Muscle layer of colon (tissue), 2 donors: ENCODE measurements around the gene SPSB3.
A peak's percentile ranks its signal among the peaks of the same experiment; 100 is the strongest.

Experiments used
- H3K27ac ChIP-seq: one replicate; pipeline ENCODE4 v1.7.0; 2013; ENCODE audit warnings: low read depth, mild to moderate bottlenecking, low read length, moderate library complexity
- H3K27me3 ChIP-seq, 2 donors: one replicate each; pipeline ENCODE4 v1.7.0; 2013; ENCODE audit warnings: low read length in 2 of 2, mild to moderate bottlenecking in 2 of 2; ENCODE audit not compliant: insufficient read depth in 2 of 2, control insufficient read depth in 1 of 2
- H3K36me3 ChIP-seq: one replicate; pipeline ENCODE4 v1.7.0; 2013; ENCODE audit warnings: mild to moderate bottlenecking, low read length; ENCODE audit not compliant: insufficient read depth
- H3K4me1 ChIP-seq: one replicate; pipeline ENCODE4 v1.7.0; 2013; ENCODE audit warnings: mild to moderate bottlenecking, low read length; ENCODE audit not compliant: insufficient read depth
- H3K4me3 ChIP-seq, 2 donors: one replicate each; pipeline ENCODE4 v1.7.0; 2013; ENCODE audit warnings: low read length in 2 of 2, low read depth in 1 of 2, mild to moderate bottlenecking in 1 of 2, moderate library complexity in 1 of 2
- H3K9ac ChIP-seq: one replicate; pipeline ENCODE4 v1.7.0; 2013; ENCODE audit warnings: low read length
- H3K9me3 ChIP-seq: one replicate; pipeline ENCODE4 v1.7.0; 2013; ENCODE audit warnings: mild to moderate bottlenecking, low read length
- donor health status: abdominal sarcoma.
- donor health status: Adenocarcinoma of cecum.

The SPSB3 gene

GRCh38 chr16:1771188-1771863, 11.0 kb downstream of the SPSB3 start, which contains the start of gene NME3:
NME3 (minus strand) TSS chr16:1771543; CDS start chr16:1771534, 9 bp downstream.
- peak within 1 kb of the TSS; percentile 83 to 92 for H3K4me3 ChIP-seq
- H3K27me3 ChIP-seq = no peaks in the 10 kb centered on the region
- H3K27ac ChIP-seq = peak within 1 kb of the TSS; percentile 82
- H3K4me1 ChIP-seq = peaks cover 29% of the 10 kb centered on the region
- no peaks in the 10 kb centered on the region for H3K9me3 ChIP-seq
- H3K9ac ChIP-seq = peak within 1 kb of the TSS; percentile 33
- H3K36me3 ChIP-seq = peaks cover 26% of the 10 kb centered on the region

DNA sequence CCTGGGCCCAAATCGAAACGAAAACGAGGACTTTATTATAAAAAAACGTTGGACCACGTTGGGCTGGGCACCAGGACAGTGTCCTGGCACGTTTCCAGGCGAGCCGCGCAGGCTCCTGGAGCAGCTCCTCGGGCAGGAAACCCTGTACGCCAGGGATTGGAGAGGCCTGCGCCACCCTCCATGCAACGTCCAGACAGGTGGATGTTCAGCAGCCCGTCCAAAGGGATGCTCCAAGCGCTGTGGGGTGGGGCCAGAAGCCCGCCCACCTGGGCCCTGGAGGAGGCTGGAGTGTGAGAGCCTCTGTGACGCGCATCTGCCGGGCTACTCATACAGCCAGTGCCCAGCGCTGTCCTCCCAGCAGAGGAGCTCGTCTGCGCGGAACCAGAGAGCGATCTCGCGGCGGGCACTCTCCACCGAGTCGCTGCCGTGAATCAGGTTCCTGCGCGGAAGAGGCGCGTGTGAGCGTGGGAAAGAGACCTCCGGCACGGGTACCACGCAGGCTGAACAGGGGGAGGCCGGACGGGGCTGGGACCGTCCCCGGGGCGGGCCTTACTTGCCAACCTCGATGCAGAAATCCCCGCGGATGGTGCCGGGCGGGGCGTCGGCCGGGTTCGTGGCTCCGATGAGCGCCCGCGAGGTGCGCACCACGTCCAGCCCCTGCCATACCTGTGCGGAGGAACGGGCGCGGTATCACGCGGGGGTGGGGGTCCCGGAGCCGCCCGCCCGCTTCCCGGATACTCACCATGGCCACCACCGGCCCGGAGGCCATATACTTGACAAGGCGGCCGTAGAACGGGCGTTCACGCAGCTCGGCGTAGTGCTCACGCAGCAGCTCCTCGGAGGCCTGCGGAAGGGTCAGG, 11.8 kb downstream of the SPSB3 start:
- peaks cover 29% of the 10 kb centered on the region for H3K4me1 ChIP-seq
- peak overlapping the region; percentile 82 for H3K27ac ChIP-seq
- H3K4me3 ChIP-seq = peak overlapping the region; percentile 66 to 82
- H3K9me3 ChIP-seq = no peaks in the 10 kb centered on the region
- no peak overlapping the region for H3K9ac ChIP-seq
- H3K27me3 ChIP-seq = no peaks in the 10 kb centered on the region
- H3K36me3 ChIP-seq = peaks cover 31% of the 10 kb centered on the region

DNA sequence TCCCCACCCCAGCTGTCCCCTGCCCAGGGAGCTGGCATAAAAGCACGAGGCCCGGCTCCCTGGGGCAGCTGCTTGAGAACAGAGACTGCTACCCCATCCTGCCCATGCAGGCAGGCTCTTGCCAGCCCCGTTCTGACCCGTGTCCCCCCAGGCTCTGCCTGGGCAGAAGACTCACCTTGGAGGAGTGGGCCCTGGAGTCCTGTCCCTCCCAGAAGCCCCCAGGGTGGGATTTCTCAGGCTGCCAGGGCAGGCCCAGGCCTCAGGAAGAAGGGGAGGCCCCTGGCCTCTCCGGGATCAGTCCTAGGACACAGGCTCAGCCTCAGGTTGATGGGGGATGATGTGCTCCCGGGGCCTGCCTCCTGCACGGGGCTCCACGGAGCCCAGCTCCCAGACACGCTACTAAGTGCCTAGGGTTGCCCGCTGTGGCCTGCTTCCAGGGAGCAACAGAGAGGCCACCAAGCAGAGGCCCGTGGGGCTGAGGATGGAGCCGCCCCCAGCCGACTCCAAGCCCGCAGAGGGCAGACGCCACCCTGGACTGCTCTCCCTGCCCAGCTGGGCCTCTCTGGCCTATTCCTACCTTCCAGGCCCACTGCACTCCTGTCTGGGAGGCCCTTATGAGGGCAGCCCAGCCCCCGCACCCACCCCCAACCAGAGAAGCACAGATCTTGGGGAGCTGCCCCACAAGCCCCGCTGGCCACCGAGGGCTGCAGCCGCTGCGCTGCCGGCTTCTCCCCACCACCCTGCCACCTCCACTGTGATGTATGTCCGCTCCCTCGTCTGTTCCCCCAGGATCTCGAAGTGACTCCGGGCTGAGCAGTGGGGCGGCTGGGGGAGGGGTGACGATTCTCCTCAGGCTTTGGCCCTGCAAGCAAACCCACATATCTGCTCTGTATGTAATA, 12.7 kb downstream of the SPSB3 start:
- Histone ChIP-seq H3K27ac (peak overlapping the region; percentile 82), H3K9ac (no peak overlapping the region), H3K4me1 (peaks cover 25% of the 10 kb centered on the region), H3K9me3 (no peaks in the 10 kb centered on the region), H3K27me3 (no peaks in the 10 kb centered on the region), H3K4me3 (peak overlapping the region in 1 of 2 donors; percentile 66), H3K36me3 (peaks cover 33% of the 10 kb centered on the region)

DNA sequence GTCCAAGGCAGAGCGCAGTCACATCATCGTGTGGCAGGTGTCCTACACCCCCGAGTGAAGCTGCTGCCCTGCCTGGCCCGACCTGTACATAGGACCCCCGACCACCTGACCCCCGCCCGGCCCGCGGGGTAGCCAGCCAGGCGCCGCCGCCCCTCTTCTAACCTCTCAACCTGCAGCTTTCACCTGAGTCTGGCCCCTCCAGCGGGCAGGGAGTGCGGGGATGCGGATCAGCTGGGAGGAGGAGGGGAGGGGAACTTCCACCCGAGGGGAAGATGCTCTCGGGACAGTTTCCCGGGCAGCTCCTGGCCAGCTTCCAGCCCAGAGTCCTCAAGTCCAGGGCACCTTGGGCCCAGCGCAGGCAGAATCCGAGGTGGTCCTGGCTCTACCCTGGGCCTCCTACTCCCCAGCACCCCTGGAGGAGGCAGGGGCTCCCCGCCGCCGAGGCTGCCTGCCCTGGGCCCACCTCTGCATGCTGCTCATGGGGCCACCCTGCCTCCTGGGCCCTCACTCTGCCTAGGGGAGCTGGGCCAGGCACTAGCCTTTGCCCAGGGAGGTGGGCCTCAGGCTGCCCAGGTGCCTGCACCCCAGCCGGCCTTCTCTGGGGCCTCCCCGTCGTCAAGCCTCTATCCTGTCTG, 13.5 kb downstream of the SPSB3 start:
- Histone ChIP-seq H3K27ac (no peak overlapping the region), H3K4me3 (no peak overlapping the region), H3K9ac (no peak overlapping the region), H3K27me3 (no peaks in the 10 kb centered on the region), H3K9me3 (no peaks in the 10 kb centered on the region), H3K4me1 (peaks cover 18% of the 10 kb centered on the region), H3K36me3 (peaks cover 39% of the 10 kb centered on the region)

DNA sequence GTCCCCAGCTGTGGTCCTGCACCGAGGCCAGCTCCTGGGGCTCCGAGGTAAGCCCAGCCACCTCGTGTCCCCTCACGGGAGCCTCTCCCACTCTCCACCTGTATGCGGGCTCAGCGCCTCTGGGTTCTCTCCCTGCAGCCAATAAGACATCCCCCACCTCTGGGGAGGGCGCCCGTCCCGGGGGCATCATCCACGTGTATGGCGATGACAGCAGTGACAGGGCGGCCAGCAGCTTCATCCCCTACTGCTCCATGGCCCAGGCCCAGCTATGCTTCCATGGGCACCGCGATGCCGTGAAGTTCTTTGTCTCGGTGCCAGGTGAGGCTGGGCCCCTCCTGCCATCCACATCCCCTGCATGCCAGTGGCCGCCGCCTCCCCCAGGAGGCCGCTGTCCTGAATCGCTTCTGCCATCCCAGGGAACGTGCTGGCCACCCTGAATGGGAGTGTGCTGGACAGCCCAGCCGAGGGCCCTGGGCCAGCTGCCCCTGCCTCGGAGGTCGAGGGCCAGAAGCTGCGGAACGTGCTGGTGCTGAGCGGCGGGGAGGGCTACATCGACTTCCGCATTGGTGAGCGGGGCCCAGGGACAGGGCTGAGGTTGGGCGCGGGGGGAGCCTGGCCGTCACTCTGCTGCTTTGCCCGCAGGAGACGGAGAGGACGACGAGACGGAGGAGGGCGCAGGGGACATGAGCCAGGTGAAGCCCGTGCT, 14.2 kb downstream of the SPSB3 start:
- Histone ChIP-seq H3K27me3 (no peaks in the 10 kb centered on the region), H3K4me1 (peaks cover 16% of the 10 kb centered on the region), H3K9me3 (no peaks in the 10 kb centered on the region), H3K4me3 (no peak overlapping the region), H3K9ac (no peak overlapping the region), H3K27ac (no peak overlapping the region), H3K36me3 (peaks cover 39% of the 10 kb centered on the region)

DNA sequence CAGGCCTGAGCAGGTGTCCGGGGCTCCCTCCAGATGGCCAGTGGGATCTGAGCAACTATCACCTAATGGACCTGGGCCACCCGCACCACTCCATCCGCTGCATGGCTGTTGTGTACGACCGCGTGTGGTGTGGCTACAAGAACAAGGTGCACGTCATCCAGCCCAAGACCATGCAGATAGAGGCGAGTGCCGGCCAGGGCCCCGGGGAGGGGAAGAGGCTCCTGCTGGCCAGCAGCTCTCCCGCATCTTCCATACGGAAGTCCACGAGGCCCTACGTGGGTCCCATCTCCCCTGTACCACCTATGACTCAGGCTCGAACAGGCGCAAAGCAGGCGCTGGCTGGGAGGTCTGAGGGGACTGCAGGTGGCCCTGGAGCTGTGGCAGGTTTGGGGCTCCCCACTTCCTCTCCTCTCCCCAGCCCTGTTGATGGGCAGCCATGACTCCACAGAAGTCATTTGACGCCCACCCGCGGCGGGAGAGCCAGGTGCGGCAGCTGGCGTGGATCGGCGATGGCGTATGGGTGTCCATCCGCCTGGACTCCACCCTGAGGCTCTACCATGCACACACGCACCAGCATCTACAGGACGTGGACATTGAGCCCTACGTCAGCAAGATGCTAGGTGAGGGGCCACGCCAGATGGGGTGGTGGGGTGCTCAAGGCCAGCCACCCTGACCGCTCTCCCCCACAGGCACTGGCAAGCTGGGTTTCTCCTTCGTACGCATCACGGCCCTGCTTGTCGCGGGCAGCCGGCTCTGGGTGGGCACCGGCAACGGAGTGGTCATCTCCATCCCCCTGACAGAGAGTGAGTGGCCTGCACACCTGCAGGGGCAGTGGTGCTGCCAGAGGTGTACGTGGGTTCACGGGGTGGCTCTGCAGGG, 15.0 kb downstream of the SPSB3 start:
- H3K36me3 ChIP-seq = peaks cover 45% of the 10 kb centered on the region
- H3K9ac ChIP-seq = no peak overlapping the region
- H3K4me3 ChIP-seq = no peak overlapping the region
- peaks cover 16% of the 10 kb centered on the region for H3K4me1 ChIP-seq
- no peaks in the 10 kb centered on the region for H3K27me3 ChIP-seq
- no peaks in the 10 kb centered on the region for H3K9me3 ChIP-seq
- H3K27ac ChIP-seq = no peak overlapping the region

DNA sequence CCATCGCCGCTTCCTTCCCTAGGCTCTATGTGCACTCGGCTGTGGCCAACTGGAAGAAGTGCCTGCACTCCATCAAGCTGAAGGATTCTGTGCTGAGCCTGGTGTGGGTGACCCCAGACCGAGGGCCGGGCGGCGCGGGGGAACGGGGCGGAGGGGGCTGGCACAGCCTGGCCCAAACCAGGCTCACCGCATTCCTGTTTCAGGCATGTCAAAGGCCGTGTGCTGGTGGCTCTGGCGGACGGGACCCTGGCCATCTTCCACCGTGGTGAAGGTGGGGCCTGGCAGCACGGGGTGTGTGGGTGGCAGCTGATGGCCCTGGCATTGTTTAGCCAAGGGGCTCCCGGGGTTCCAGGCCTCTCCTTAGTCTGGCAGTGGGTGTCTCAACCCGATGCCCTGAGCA, 15.7 kb downstream of the SPSB3 start:
- Histone ChIP-seq H3K4me1 (peaks cover 11% of the 10 kb centered on the region), H3K27me3 (no peaks in the 10 kb centered on the region), H3K9me3 (no peaks in the 10 kb centered on the region), H3K36me3 (peaks cover 52% of the 10 kb centered on the region), H3K9ac (no peak overlapping the region), H3K4me3 (no peak overlapping the region), H3K27ac (no peak overlapping the region)

GRCh38 chr16:1766231-1766630, 16.1 kb downstream of the SPSB3 start:
- Histone ChIP-seq H3K4me3 (no peak overlapping the region), H3K4me1 (peaks cover 11% of the 10 kb centered on the region), H3K36me3 (peaks cover 53% of the 10 kb centered on the region)

GRCh38 chr16:1765826-1766225, 16.5 kb downstream of the SPSB3 start:
- H3K4me1 ChIP-seq = peaks cover 11% of the 10 kb centered on the region
- H3K9me3 ChIP-seq = no peaks in the 10 kb centered on the region
- peaks cover 58% of the 10 kb centered on the region for H3K36me3 ChIP-seq
- H3K4me3 ChIP-seq = no peak overlapping the region
- no peak overlapping the region for H3K9ac ChIP-seq
- no peaks in the 10 kb centered on the region for H3K27me3 ChIP-seq
- no peak overlapping the region for H3K27ac ChIP-seq

More at GRCh38 chr16:1766231-1766630, 16.1 kb downstream of the SPSB3 start:
- no peaks in the 10 kb centered on the region for H3K27me3 ChIP-seq
- H3K9me3 ChIP-seq = no peaks in the 10 kb centered on the region
- no peak overlapping the region for H3K27ac ChIP-seq
- H3K9ac ChIP-seq = no peak overlapping the region

GRCh38 chr16:1764971-1765370, 17.4 kb downstream of the SPSB3 start:
- Histone ChIP-seq H3K27me3 (no peaks in the 10 kb centered on the region), H3K27ac (no peak overlapping the region), H3K4me1 (peaks cover 5% of the 10 kb centered on the region), H3K36me3 (peaks cover 66% of the 10 kb centered on the region), H3K4me3 (no peak overlapping the region), H3K9ac (no peak overlapping the region), H3K9me3 (no peaks in the 10 kb centered on the region)
